ENCODE data around the gene ASCL5.

Gene ASCL5

GRCh38 chr1:201138311-201138840 is 11.4 kb upstream of the ASCL5 start:
- no peaks in the 10 kb centered on the region for H3F3A ChIP-seq (ENCODE audit: insufficient read depth, low read length)
- H3K79me2 ChIP-seq (ENCODE audit: low read length): no peaks in the 10 kb centered on the region
- H2AFZ ChIP-seq (ENCODE audit: low read length): no peak overlapping the region
- no peak overlapping the region for H3K9ac ChIP-seq (ENCODE audit: low read length)
- H3K27me3 ChIP-seq (replicated peaks; ENCODE audit: insufficient read depth, low read length): no peaks in the 10 kb centered on the region
- no peak overlapping the region for H3K27ac ChIP-seq (ENCODE audit: low read length)
- H3K36me3 ChIP-seq (replicated peaks; ENCODE audit: insufficient read depth, low read length): no peaks in the 10 kb centered on the region
- H3K9me3 ChIP-seq (replicated peaks; ENCODE audit: insufficient read depth, low read length): no peaks in the 10 kb centered on the region
- no peaks in the 10 kb centered on the region for H3K9me2 ChIP-seq (replicated peaks; ENCODE audit: insufficient read depth, low read length)
- no peak overlapping the region for H3K4me3 ChIP-seq (ENCODE audit: low read length)
- no peak overlapping the region for H3K4me2 ChIP-seq (ENCODE audit: low read depth, low read length)
- no peak for TF ChIP-seq CTCF (IDR thresholded peaks at IDR 0.05; ENCODE audit: low read length)
- TF ChIP-seq EZH2phosphoT487 (IDR thresholded peaks at IDR 0.05; ENCODE audit: low read length): no peak
- no peak for TF ChIP-seq EZH2 (optimal IDR thresholded peaks at IDR 0.05; ENCODE audit: low read depth, low read length)
- H4K20me1 ChIP-seq (ENCODE audit: insufficient read depth, low read length): no peaks in the 10 kb centered on the region
- H3K4me1 ChIP-seq (ENCODE audit: low read length): no peaks in the 10 kb centered on the region
- no peak for DNase-seq

- Histone ChIP-seq H2AFZ (ENCODE audit: low read length) (no peak overlapping the region), H3K27ac (ENCODE audit: low read length) (no peak overlapping the region), H3K9me3 (replicated peaks; ENCODE audit: insufficient read depth, low read length) (no peaks in the 10 kb centered on the region), H3K9me2 (replicated peaks; ENCODE audit: insufficient read depth, low read length) (no peaks in the 10 kb centered on the region), H3K27me3 (replicated peaks; ENCODE audit: insufficient read depth, low read length) (no peaks in the 10 kb centered on the region), H4K20me1 (ENCODE audit: insufficient read depth, low read length) (no peaks in the 10 kb centered on the region), H3K36me3 (replicated peaks; ENCODE audit: insufficient read depth, low read length) (no peaks in the 10 kb centered on the region), H3K4me3 (ENCODE audit: low read length) (no peak overlapping the region), H3F3A (ENCODE audit: insufficient read depth, low read length) (no peaks in the 10 kb centered on the region), H3K4me2 (ENCODE audit: low read depth, low read length) (no peak overlapping the region), H3K4me1 (ENCODE audit: low read length) (no peaks in the 10 kb centered on the region), H3K79me2 (ENCODE audit: low read length) (no peaks in the 10 kb centered on the region), H3K9ac (ENCODE audit: low read length) (no peak overlapping the region)
- no peak for TF ChIP-seq EZH2phosphoT487 (IDR thresholded peaks at IDR 0.05; ENCODE audit: low read length)
- TF ChIP-seq CTCF (IDR thresholded peaks at IDR 0.05; ENCODE audit: low read length): no peak
- no peak for TF ChIP-seq EZH2 (optimal IDR thresholded peaks at IDR 0.05; ENCODE audit: low read depth, low read length)
- DNase-seq: no peak
Measured at GRCh38 chr1:201137579-201138310, 10.8 kb upstream of the ASCL5 start.

DNA sequence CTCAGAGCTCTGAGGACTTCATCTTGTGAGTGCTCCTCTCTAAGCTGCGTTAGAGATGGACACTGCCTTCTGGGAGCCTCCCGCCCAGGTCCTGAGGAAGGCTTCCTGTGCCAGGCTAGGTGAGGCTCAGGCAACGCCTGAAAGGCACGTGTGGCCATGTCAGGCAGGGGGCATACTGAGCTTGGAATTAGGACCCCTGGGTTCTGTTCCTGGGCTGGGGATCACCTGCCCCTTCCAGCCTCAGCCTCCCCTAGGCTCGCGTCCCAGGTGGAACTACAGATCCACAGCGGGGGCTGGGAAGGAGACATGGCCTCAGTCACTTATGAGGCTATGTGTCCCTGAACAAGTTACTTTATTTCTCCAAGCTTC is 10.0 kb upstream of the ASCL5 start:
- H3K9me3 ChIP-seq (replicated peaks; ENCODE audit: insufficient read depth, low read length): no peaks in the 10 kb centered on the region
- no peaks in the 10 kb centered on the region for H3K4me1 ChIP-seq (ENCODE audit: low read length)
- DNase-seq: no peak
- H3K4me3 ChIP-seq (ENCODE audit: low read length): no peak overlapping the region
- no peaks in the 10 kb centered on the region for H3K79me2 ChIP-seq (ENCODE audit: low read length)
- no peak overlapping the region for H3K9ac ChIP-seq (ENCODE audit: low read length)
- no peak overlapping the region for H3K27ac ChIP-seq (ENCODE audit: low read length)
- TF ChIP-seq CTCF (IDR thresholded peaks at IDR 0.05; ENCODE audit: low read length): no peak
- TF ChIP-seq EZH2phosphoT487 (IDR thresholded peaks at IDR 0.05; ENCODE audit: low read length): no peak
- no peak for TF ChIP-seq EZH2 (optimal IDR thresholded peaks at IDR 0.05; ENCODE audit: low read depth, low read length)
- no peaks in the 10 kb centered on the region for H3K27me3 ChIP-seq (replicated peaks; ENCODE audit: insufficient read depth, low read length)
- no peak overlapping the region for H2AFZ ChIP-seq (ENCODE audit: low read length)
- H3K36me3 ChIP-seq (replicated peaks; ENCODE audit: insufficient read depth, low read length): no peaks in the 10 kb centered on the region
- H4K20me1 ChIP-seq (ENCODE audit: insufficient read depth, low read length): no peaks in the 10 kb centered on the region
- H3F3A ChIP-seq (ENCODE audit: insufficient read depth, low read length): no peaks in the 10 kb centered on the region
- no peak overlapping the region for H3K4me2 ChIP-seq (ENCODE audit: low read depth, low read length)
- no peaks in the 10 kb centered on the region for H3K9me2 ChIP-seq (replicated peaks; ENCODE audit: insufficient read depth, low read length)
